Cardiac fibroblast (primary cell): ENCODE data around the gene MYADML2.

Experiments
- DNase-seq, 2 donors: peaks; one replicate each; pipeline versions ENCODE4 v3.0.0 to v3.0.0-alpha.2; 2010; ENCODE audit warnings: low read depth in 2 of 2
- H3K4me3 ChIP-seq, 2 donors: replicated peaks in 1 of 2; 1 replicate in 1 of 2; 2 replicates in 1 of 2; pipeline ENCODE4 v1.5.1; 2011; ENCODE audit warnings: low read depth in 2 of 2, low read length in 2 of 2, mild to moderate bottlenecking in 2 of 2, moderate library complexity in 1 of 2
- TF ChIP-seq, protein P1 (sequence below): IDR thresholded peaks from one replicate; pipeline ENCODE4 v1.5.1; 2011; ENCODE audit warnings: low read depth, mild to moderate bottlenecking, low read length, inconsistent platforms

The MYADML2 gene

GRCh38 chr17:81941484-81942166 lies 5.4 kb downstream of the MYADML2 start:
- TF ChIP-seq, protein P1, sequence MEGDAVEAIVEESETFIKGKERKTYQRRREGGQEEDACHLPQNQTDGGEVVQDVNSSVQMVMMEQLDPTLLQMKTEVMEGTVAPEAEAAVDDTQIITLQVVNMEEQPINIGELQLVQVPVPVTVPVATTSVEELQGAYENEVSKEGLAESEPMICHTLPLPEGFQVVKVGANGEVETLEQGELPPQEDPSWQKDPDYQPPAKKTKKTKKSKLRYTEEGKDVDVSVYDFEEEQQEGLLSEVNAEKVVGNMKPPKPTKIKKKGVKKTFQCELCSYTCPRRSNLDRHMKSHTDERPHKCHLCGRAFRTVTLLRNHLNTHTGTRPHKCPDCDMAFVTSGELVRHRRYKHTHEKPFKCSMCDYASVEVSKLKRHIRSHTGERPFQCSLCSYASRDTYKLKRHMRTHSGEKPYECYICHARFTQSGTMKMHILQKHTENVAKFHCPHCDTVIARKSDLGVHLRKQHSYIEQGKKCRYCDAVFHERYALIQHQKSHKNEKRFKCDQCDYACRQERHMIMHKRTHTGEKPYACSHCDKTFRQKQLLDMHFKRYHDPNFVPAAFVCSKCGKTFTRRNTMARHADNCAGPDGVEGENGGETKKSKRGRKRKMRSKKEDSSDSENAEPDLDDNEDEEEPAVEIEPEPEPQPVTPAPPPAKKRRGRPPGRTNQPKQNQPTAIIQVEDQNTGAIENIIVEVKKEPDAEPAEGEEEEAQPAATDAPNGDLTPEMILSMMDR: no peak
- no peak for DNase-seq

GRCh38 chr17:81940538-81941483 lies 6.2 kb downstream of the MYADML2 start:
- TF ChIP-seq, protein P1: no peak
- no peak overlapping the region for H3K4me3 ChIP-seq
- no peak for DNase-seq

More at GRCh38 chr17:81941484-81942166, 5.4 kb downstream of the MYADML2 start:
- H3K4me3 ChIP-seq: no peak overlapping the region

GRCh38 chr17:81939881-81940385 lies 7.1 kb downstream of the MYADML2 start:
- peak in 1 of 2 donors; percentile 79 for DNase-seq
- TF ChIP-seq, protein P1: no peak
- no peak overlapping the region for H3K4me3 ChIP-seq

GRCh38 chr17:81939218-81939617 lies 7.8 kb downstream of the MYADML2 start:
- TF ChIP-seq, protein P1: no peak
- no peak overlapping the region for H3K4me3 ChIP-seq
- no peak for DNase-seq

DNA sequence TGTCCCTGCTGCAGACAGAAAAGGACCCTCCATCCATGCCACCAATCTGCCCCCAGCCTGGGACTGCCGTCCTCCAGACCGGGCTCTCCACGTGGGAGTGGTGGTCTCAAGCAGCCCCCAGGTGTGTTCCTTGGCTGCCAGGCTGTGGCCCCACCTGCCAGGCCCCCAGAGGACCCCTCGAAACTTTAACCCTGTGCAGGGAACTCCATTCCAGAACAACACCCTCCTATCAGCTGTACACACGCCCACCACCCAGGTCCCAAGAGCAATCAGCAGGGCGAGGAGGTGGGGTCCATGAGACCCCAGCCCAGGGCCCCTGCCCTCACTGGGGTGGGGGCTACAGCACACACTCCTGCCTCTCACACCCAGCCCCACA lies 11.3 kb downstream of the MYADML2 start:
- peak overlapping the region in 1 of 2 donors; percentile 27 for H3K4me3 ChIP-seq
- DNase-seq: no peak
- TF ChIP-seq, protein P1: no peak

GRCh38 chr17:81934850-81935708 lies 12.0 kb downstream of the MYADML2 start:
- H3K4me3 ChIP-seq: peak overlapping the region in 1 of 2 donors; percentile 27
- no peak for DNase-seq
- TF ChIP-seq, protein P1: no peak
